Neural cell (in vitro differentiated cells): ENCODE results near the gene PIK3CA.

Experiments used
- EP300 ChIP-seq: fragments of 450-650 bp; conservative IDR thresholded peaks from 2 replicates; pipeline ENCODE4 v1.6.1; 2014; ENCODE audit warnings: antibody characterized with exemption, mild to moderate bottlenecking, moderate library complexity; ENCODE audit not compliant: poor library complexity, severe bottlenecking
- EZH2 ChIP-seq: fragments of 200-600, 300-800 bp; shearing (Covaris generic), sonication (generic); IDR thresholded peaks from 2 replicates; pipeline ENCODE4 v1.6.1; 2014; ENCODE audit warnings: antibody characterized with exemption, low read length, borderline replicate concordance, mild to moderate bottlenecking; ENCODE audit not compliant: insufficient read depth, poor library complexity, severe bottlenecking
- RAD21 ChIP-seq: fragments of 450-650 bp; conservative IDR thresholded peaks from 2 replicates; pipeline ENCODE4 v1.6.1; 2014; ENCODE audit warnings: antibody characterized with exemption, mild to moderate bottlenecking, moderate library complexity
- TF ChIP-seq, protein P1 (sequence below): fragments of 450-650 bp; IDR thresholded peaks from 2 replicates; pipeline ENCODE4 v1.5.1; 2014; ENCODE audit warnings: antibody characterized with exemption, mild to moderate bottlenecking, moderate library complexity; ENCODE audit not compliant: poor library complexity, severe bottlenecking

DNA sequence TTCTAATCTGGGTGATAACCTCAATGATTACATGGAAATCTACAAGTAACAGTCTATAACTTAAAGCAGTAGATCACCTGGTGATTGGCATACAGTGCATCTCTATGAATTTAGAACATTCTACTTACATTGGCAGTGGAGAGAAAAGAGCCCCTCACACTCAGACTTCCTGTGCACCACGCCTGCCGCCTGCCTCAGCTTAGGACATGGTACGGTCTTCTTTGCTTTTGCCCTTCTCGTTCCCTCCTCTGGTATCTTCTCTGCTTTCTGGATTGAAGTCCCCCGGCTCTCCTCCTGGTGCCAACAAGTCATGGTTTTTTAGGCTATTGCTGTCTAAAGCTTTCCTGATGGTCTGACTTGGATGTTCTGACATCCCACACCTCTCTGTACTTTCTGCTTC is 110.7 kb downstream of the PIK3CA start:
- TF ChIP-seq, protein P1, sequence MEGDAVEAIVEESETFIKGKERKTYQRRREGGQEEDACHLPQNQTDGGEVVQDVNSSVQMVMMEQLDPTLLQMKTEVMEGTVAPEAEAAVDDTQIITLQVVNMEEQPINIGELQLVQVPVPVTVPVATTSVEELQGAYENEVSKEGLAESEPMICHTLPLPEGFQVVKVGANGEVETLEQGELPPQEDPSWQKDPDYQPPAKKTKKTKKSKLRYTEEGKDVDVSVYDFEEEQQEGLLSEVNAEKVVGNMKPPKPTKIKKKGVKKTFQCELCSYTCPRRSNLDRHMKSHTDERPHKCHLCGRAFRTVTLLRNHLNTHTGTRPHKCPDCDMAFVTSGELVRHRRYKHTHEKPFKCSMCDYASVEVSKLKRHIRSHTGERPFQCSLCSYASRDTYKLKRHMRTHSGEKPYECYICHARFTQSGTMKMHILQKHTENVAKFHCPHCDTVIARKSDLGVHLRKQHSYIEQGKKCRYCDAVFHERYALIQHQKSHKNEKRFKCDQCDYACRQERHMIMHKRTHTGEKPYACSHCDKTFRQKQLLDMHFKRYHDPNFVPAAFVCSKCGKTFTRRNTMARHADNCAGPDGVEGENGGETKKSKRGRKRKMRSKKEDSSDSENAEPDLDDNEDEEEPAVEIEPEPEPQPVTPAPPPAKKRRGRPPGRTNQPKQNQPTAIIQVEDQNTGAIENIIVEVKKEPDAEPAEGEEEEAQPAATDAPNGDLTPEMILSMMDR: no peak
- TF ChIP-seq EP300 (no peak), RAD21 (no peak), EZH2 (no peak)
